HuH-7.5 (cell line): ENCODE results near the gene MATN3.
A peak's percentile ranks its signal among the peaks of the same experiment; 100 is the strongest.

Experiments
- DNase-seq: peaks from one replicate; pipeline ENCODE4 v3.0.0; 2011; ENCODE audit warnings: low spot score

MATN3 gene

DNA sequence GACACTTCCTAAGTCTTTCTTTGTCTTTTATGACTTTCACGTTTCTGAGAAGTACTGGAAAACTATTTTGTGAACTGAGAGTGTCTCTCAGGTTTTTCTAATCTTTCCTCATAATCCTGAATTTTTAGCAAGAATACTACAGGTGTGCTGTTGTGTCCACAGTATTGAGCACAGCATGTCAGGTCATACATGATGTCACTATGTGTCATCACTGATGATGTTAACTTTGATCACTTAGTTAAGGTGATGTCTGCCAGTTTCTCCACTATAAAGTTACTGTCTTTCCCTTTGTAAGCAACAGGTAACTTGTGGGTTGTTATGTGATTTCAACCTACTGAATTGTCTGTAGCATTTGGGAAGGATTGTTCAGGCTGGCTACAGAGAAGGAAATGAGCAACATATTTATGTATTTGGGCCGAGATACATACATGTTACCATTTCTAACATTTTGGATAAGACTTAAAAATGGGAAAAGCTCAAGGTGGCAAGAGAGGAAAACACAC lies 11.1 kb downstream of the MATN3 start:
- no peak for DNase-seq

DNA sequence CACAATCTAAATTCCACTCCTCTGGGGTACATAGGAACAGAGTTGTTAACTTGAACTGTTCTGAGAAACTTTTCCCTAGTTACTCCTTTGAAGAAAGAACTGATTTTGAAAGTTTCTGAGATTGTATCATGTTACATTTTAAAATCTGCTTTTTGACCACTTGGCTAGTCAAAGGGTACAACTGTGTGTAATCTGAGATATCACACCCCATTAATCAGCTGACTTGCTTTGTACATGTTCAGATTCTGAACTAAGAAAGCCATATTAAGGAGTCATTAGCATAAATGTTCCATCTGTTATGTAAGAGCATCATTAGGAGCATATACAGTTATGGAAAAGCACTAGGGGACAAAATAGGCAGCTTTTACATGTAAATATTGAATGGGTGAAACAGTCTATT lies 18.7 kb downstream of the MATN3 start:
- no peak for DNase-seq

DNA sequence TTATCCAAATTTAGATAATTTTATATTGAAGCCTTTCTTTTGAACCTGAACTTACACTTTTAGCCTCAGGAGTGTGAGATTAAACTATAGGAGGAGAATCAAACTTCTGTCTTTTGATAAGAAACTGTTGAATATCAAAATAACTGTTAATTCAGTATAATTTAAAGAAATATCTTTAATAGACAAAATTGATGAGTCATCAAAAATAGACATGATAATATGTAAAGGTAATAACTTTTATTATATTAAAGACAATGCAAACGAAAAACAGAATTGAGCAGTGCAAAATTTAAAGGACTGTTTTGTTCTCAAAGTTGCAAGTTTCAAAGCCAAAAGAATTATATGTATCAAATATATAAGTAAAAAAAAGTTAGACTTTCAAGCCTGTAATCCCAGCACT lies 20.6 kb downstream of the MATN3 start:
- DNase-seq: no peak

DNA sequence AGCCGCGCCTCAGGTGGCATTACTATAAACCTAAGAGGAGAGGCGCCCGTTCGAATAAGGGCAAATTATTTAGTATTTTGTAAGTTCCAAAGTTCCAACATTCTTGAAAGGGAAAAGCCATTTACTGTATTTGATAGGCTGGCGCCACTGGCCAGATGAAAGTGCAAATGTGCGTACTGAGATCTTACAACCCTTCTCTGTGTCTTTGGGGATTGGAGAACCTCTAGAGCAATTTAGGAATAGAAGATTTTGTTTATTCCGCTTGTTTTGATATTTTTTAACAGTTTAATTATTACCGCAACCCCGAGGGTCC lies 22.1 kb downstream of the MATN3 start:
- no peak for DNase-seq

DNA sequence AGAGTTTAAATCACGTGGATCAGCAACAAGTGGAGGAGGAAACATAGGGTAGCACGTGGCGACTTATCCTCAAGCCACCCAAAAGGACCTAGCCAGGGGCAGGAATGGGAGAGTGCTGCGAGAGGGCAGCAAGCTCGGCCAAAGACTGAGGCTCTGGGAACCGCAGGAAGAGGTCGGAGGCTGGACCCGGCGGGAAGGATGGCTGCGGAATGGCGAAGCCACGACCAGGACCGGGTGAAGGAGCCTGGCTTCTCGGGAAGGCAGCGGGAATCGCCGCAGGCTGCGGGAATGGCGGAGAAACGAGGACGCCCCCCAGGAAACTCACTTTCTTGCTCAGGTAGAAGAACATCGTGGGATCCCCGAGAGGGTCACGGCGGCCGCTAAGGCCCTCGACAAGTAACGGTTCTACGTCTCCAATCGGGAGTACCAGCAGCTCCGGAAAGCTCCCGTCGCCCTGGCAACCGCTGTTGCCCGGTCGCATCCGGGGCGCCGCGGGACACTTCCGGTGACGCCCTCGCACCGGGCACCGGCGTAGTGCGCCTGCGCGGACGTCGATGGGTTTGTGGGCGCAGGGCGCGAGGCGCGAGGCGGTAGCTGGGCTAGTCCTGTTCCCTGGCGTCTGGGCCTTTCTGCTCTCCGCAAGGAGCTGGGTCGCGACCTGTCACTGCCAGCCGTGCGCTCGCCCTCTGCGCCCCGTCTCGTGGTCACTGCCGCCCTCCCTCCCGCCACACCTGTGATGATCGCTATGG lies 22.6 kb downstream of the MATN3 start, which contains the start of gene WDR35:
TSS of gene WDR35 (minus strand) at position 439 of the 749 bp plus-strand sequence. CDS start at position 349, 90 bp downstream.
- peak; percentile 86 for DNase-seq

DNA sequence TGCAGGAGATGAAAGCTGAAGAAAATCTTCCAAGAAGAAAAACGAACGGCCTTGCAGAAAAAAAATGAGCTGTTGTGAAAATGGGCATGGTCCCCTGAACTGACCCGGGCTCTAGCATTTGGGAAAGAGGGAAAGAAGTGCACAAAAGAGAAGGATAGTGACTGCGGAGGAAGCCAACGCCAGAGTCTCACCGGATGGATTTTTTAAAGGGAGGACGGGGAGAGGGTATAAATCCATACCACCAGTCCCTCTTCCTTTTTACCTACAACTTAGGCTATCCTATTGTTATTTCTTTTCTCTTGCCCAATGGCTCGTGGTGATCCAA lies 23.2 kb downstream of the MATN3 start:
- no peak for DNase-seq

DNA sequence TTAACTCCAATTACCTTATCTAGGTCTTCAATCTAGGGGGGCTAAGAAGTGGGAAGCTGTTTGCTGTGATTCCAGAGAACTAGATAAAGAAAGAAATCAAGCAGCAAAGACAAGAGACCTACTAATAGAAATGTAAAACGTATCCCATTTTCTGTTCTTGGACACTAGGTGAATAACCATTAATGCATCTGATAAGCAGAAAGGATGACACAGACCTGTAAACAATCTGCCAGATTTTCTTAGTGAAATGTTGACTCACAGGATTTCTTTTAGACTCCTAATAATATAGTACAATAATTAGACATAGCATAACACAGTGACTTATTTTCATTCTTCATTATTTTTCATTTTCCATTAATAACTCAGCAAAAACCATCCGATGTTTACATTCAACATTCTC lies 23.9 kb downstream of the MATN3 start:
- DNase-seq: no peak

DNA sequence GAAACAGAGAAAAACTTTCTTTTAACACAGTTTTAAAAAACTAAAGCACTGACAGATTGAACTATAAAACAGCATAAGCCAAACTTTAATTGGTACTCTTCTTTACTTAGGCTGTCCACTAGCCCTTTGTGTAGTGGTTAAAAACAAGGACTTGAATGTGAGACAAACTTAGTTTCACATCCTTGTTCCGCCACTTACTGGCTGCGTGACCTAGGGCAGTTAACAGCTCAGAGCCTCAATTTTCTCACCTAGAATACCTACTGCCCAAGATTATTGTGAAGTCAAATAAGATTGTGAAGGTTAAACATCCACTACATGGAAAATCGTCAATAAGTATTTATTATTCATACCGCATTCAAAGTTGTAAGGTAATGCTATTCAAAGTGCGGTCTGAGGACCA lies 24.5 kb downstream of the MATN3 start:
- no peak for DNase-seq

DNA sequence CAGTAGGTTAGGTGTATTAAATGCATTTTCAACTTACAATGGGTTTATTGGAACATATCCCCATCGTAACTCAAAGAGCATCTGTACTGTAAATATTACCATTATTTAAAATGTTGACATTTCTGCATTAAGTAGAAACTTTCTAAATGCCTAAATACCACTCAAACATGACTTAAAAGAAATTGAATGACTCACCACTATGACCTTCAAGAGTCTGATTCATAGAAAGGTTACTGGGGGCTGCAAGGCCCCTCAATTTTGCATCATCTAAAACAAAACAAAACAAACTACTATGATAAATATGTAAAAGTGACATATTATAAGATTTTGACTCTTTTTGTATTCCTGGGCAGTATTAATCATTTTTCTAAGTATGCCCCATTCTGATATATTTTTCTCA lies 30.2 kb downstream of the MATN3 start:
- DNase-seq: no peak

DNA sequence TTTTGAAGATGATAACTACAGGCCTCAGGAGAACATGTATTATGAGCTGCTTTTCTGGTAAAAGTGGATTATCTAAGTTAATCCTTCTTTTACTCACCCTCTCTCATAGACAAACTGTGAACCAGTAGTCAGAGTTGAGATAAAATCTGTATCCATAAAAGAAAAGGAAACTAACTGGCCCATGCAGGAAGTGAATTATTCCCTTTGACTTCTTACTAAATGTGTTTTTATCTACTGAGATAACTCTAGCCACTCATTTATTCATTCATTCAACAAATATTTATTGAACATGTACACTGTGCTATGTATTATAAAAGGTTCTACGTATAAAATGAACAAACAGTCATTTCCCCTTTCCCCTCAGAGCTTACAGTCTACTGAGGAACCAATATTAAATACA lies 32.5 kb downstream of the MATN3 start:
- no peak for DNase-seq

DNA sequence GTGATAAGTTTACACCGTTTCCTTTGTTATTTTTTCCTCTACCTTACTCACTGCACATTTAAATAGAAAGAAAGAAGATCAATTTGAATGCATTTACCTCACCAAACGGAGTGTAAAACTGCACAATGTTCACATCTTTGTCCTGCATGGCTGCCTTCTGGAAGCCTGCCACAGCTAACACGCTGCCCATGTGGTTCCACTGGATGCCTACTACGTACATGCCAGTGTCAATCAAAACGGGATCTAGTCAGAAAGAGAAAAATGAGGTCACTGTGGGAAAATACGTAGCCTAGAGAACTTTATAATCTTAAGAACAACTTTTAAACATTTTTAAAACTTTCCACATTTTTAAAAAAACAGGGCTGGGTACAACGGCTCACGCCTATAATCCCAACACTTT lies 39.0 kb downstream of the MATN3 start:
- no peak for DNase-seq

DNA sequence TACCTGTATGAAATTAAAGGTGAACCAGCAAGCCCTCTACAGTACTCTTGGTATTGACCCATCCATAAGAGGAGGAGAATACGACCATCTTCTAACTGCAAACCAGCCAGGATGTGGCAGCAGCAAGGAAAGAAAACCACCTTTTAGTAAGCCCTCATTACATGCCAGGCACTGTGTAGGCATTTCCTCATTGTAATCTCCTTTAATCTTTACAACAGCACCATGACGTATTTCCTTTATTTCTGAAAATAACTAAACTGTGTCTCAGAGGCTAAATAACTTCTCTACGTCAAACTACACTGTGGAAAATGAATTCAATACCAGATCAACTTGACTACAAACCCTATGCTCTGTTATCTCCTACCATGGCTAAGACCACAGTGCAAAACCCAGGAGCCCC lies 40.8 kb downstream of the MATN3 start:
- DNase-seq: no peak

DNA sequence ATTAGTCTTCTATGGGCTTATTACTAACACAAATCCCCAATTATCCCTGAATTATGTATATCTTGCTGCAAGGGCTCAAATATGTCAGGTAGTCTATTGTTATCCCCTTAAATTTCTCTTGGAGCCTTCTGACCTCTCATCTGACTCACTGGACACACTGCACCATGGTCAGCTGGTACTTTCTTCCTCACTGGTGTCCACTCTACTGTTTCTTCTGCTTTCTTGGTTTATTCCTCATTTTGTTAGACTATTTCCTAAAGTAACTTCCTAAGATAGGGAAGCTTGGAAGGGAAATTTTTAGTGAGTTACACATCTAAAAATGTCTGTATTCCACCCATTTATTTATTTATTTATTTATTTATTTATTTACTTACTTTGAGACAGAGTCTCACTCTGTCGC lies 49.1 kb downstream of the MATN3 start:
- no peak for DNase-seq

DNA sequence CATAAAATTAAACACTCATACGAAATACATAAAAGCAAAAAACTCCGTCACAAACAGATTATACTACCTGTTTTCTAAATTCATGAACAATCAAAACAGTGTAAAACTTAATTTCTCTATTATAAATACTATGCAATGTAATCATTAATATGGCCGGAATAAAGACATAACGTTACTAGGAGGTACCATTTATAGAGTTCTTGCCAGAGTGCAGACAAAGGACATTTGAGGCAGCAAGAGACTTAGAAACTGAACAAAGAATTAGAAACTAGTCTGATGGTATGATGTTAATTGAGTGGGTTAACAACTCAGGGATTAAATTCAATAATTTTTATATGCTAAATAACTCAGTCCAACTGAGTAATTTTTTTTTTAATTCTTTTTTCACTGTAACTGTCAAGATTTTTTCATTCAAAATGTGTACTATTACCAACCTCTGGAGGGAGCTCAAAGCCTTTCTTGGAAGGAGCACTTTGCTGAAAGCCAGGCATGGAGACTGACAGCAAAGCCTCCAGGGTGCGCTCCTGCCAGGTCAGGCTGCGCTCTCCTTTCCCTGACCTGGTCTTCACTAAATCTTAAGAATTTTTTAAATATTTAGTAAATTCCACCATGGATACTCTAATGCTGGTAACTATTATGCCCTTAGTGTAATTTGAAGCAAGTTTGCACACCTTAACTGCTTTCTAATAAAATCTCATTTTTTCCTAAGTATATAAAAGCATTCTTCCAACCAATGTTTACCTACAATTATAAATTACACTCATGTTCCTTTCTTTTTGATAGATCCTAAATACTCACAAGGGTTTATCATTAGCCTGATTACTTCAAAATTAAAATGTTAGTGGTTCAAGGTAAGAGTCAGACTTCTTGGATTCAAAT lies 56.7 kb downstream of the MATN3 start:
- peak; percentile 36 for DNase-seq

DNA sequence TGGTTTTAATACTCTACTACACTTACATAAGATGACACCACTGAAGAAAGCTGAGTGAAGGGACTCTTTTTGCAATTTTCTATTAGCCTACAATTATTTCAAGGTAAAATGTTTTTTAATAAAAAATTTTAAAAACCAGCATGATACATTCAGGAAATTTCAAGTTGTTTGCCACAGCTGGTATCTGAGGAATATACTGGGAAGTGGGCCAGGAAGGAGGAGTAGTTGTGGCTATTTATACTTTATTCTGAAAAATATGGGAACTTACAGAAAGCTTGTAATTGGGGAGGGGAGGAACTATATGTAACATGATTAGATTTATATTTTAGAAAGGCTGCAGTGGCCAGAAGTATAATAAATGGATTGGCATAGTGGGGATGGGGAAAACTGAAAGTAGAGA lies 63.4 kb downstream of the MATN3 start:
- DNase-seq: no peak

DNA sequence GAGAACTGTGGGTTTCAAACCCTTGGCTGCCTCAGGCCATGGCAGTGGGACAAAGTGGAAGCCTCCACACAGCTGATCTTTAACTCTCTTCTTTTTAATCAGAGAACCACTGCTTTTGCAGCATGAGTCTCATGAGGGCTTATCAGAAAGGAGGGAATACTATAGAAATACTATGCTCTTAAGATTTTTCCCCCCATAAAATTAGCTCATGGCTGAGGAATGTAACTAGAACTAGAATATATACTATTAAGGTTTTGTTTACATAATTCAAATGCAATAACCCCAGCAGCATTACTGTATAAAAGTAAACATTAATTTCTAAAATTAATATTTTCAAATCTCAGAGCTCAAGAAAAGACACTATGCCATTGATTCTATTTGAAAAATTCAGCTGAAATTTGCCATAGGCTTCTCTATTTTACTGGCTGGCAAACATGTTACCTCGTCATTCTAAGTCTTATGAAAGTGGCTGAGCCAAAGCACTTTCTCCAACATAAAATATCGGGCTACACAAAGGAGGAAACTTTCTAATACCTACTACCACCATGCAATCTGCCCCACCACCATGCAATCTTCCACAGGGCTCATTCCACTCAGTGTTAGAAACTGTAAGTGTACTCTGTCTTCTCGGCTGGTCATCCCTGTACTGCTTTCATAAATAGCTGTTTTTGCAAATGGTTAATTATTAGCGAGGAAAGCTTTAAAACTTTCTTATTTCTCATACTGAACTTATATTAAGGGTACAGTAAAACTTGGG lies 65.1 kb downstream of the MATN3 start:
- DNase-seq: no peak

DNA sequence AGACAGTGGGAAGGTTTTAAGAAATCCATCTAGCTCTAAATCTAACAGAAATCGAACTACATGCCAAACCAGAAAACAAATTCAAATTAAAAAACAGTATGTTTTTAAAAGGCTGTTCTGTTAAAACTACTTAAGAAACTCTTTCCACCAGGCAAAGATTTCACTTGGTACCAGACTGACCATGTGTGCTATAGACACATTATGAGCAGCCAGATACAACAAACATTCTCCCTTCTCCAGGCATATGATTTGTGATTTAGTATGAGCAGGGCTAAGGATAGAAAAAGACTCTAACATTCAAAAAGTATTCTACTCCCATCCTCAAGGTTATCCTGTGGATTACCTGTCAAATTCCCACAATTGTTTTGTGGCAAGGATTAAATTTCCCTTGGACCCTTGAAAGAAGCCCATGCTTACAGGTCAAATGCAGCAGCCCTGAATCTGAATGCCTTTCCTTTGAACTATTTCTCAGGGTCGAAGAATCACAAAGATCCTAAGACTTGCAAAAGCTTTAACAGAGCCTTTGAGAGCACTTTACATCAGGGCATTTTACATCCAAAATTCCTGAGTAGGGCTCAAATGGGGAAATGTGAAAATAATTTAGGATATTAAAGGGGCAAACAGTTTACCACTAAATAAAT lies 68.1 kb downstream of the MATN3 start:
- DNase-seq: no peak

DNA sequence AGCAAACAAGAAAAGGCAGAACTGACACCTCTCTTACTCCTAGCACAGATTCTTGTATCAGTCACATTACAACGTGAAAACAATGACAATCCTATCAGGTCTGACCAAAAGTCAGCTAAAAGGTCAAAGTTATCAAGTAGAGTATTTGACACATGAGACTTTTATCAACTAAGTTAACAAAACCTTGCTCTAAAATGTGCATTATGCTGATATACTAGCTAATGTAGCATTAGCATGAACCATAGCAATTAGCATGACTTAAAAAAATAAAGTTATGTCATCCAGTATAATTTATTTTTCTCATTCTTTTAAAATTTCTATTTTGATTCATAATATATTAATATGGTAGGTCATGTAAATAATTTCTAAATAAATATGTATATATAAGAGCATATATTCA lies 69.3 kb downstream of the MATN3 start:
- no peak for DNase-seq

DNA sequence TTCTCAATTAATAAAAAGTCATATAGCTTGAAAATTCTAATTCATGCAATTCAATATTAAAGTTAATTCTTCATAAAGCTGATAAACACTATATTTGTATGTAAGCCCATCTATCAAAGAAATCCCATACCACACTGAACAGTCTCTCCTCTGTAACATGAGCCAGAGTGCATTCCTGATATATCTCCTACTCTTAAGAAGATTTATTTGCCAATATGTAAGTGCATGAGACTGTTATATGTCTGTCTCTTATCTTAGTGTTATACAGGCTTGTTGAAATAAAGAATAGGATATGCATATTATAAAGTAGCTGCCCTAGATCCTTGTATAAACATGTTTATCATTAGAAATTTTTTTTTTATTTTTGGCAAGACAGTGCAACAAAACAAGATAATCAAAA lies 70.3 kb downstream of the MATN3 start:
- DNase-seq: no peak
